GM12872 (cell line): ENCODE measurements around the gene CFAP20.

Experiments used
- CTCF ChIP-seq: IDR thresholded peaks from 3 replicates; pipeline ENCODE4 v1.5.1; 2011; ENCODE audit warnings: low read depth, mild to moderate bottlenecking, low read length, moderate library complexity; ENCODE audit not compliant: insufficient read depth

CFAP20 gene

GRCh38 chr16:58116529-58116928 is 12.7 kb downstream of the CFAP20 start:
- TF ChIP-seq CTCF: no peak

DNA sequence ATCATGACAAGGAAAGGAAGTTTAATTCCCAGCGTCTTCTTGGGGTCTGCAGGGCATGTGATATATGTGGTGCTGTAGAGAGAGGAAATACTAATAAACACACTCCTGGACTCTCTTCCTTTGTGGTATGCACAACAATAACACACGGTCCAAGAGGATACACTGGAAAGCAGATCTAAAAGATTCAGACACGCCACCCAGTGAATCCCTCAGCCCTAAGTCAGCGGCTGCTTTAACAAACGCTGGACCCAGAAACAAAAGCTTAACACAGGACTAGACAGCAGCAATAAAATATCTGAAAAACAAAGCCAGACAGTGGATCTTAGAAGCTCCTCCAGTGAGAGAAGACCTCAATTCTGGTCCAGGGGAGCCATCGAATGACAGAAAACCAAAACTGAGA is 13.1 kb downstream of the CFAP20 start:
- no peak for TF ChIP-seq CTCF

DNA sequence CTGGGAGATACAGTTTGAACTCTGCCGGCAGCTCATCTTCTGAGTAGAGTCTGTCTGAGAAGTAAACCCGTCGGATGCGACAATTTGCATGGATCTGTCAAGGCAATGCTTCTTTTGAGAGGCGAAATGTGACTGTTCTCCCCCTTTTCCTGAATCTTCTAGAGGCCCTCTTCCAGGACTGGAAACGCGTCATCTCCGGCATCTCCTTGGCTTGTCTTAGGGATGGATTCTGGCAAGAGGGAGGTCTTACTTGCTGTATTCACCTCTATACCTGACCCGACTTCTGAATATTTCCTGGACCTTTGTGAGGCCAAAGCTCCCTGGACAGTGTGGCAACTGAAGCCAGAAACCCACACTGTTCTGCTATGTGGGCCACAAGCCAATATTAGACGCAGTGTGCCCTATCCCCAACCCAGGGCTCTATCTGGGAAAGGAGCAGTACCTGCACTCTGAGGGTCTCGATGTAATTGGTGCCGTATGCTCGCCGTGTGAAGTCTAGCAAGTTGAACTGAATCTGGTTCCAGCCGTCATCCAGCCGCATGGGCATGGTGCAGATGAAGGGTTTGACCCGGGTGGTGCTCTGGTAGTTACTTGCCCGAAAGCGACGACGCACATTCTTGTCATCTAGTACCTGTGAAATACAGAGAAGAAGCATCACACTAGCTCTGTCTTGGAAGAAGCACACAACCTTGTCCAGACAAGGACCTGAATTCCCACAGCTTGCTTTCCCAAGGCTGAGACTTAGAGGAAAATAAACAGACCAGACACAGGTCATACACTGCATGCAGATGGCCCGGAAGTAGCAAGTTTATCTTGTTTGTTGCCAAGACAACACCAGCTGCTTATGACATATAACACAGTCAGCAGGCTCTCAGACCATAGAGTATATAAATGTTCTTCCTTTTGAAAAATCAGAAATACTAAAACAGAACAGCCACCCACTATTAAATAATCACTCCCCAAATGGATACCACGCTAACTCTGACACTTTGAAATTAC is 14.1 kb downstream of the CFAP20 start:
- TF ChIP-seq CTCF: no peak

DNA sequence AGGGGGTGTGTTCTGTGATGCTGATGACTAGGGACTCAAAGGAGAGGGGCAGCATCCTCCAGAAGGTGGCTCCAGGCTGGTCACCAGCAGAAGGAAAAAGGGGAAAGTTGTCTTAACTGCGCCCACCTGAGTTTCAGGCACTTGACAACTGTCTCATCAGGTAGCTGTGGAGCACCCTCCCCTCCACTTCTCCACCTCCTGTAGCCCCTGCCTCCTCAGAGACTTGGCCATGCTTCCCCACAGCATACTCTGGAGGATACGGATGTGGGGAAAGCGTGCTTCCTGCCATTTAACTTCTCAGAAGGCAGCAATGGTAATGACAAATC is 17.9 kb downstream of the CFAP20 start:
- no peak for TF ChIP-seq CTCF

DNA sequence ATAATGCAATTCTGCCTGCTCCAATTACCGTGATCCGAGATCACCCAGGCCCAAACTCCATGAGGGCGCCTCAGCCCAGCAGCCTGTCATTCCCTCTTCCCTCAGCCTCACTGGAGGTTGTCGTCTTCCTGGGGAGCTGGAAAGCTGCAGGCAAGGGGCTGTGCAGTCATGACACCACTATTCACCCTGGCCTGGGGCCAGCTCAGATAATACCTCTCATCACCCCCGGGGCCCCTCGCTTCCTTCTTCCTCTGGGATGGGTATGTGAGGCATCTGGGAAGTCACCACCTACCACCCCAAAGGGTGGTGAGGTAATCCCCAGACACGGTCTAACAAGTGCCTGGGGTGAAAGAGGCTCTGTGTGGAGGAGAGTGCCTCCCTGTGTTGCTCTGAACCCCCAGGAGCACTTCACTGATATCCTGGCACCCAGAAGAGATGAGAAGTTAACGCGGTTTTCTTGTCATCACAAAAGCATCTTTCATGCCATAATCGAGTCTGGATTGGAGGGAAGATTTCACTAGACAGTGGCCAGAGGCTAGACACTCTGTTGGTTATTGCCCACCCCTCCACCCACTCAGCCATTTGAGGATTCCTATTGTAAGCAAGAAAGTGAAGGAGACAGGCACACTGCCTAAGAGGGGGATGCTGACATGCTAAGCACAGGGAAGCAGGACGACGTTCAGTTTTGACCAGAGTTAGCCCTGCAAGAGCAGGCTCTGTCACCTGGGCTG is 18.4 kb downstream of the CFAP20 start:
- no peak for TF ChIP-seq CTCF

- no peak for TF ChIP-seq CTCF
Observed at GRCh38 chr16:58109881-58110280, 19.3 kb downstream of the CFAP20 start.

GRCh38 chr16:58109330-58109729 is 19.9 kb downstream of the CFAP20 start:
- no peak for TF ChIP-seq CTCF
